AG10803 (cell line): ENCODE measurements around the gene NELL1.

Source experiments
- DNase-seq: peaks from one replicate; pipeline ENCODE4 v3.0.0; 2010; ENCODE audit warnings: low read depth
- H3K4me3 ChIP-seq: 2 replicates; pipeline ENCODE4 v1.5.1; 2011; ENCODE audit warnings: mild to moderate bottlenecking, low read length, control low read depth
- CTCF ChIP-seq: conservative IDR thresholded peaks from 2 replicates; pipeline ENCODE4 v1.5.1; 2011; ENCODE audit warnings: mild to moderate bottlenecking, low read length, control low read depth, inconsistent platforms

The NELL1 gene

GRCh38 chr11:21492931-21493330, 823.5 kb downstream of the NELL1 start:
- TF ChIP-seq CTCF = no peak
- no peak overlapping the region for H3K4me3 ChIP-seq
- no peak for DNase-seq

GRCh38 chr11:21494946-21495345, 825.6 kb downstream of the NELL1 start:
- no peak for DNase-seq
- TF ChIP-seq CTCF = no peak
- H3K4me3 ChIP-seq = no peak overlapping the region

GRCh38 chr11:21495879-21496278, 826.5 kb downstream of the NELL1 start:
- no peak for DNase-seq

GRCh38 chr11:21501245-21501644, 831.9 kb downstream of the NELL1 start:
- no peak for DNase-seq
- TF ChIP-seq CTCF = no peak
- no peak overlapping the region for H3K4me3 ChIP-seq

More at GRCh38 chr11:21495879-21496278, 826.5 kb downstream of the NELL1 start:
- H3K4me3 ChIP-seq = no peak overlapping the region
- no peak for TF ChIP-seq CTCF

GRCh38 chr11:21505070-21505469, 835.7 kb downstream of the NELL1 start:
- TF ChIP-seq CTCF = no peak
- no peak overlapping the region for H3K4me3 ChIP-seq
- no peak for DNase-seq

- TF ChIP-seq CTCF = peak; percentile 23; the same call in 1 of the 2 replicates
- peak; percentile 20 for DNase-seq
These were observed 842.6 kb downstream of the NELL1 start for GRCh38 chr11:21511835-21512440.

GRCh38 chr11:21514316-21514715, 844.9 kb downstream of the NELL1 start:
- DNase-seq = no peak
- H3K4me3 ChIP-seq = no peak overlapping the region
- TF ChIP-seq CTCF = no peak

More at GRCh38 chr11:21511835-21512440, 842.6 kb downstream of the NELL1 start:
- H3K4me3 ChIP-seq = no peak overlapping the region
